ENCODE data around the gene NR6A1.

The NR6A1 gene

DNA sequence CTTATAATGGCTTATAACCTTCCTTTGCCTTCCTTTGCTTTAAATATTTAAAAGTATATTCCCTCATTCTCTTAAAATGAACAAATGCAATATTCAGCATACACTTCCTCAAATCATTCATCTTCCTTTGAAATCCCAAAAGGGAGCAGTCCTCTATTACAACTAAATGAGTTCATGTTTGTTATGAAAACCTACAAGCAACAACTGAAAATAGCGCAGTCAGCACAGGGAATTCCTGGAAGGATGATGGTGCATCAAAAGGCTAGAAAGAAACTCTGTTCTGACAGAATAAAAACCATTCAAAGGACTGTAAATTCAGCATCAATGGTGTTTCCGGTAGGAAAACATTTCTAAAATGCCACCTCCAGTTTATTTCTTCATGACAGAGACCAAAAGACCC lies 3.3 kb downstream of the NR6A1 start:
- Histone ChIP-seq H3K27ac (no peak overlapping the region), H3K36me3 (replicated peaks) (no peaks in the 10 kb centered on the region), H3K27me3 (replicated peaks) (peaks cover 23% of the 10 kb centered on the region), H3K4me3 (ENCODE audit: low read depth, low read length) (no peak overlapping the region)
- in situ Hi-C loops (cut with HindIII; ENCODE audit: low pct_ligation_motif_present, low sequenced_read_pairs), result no loop called here
- no peak for DNase-seq
- TF ChIP-seq, protein P1, sequence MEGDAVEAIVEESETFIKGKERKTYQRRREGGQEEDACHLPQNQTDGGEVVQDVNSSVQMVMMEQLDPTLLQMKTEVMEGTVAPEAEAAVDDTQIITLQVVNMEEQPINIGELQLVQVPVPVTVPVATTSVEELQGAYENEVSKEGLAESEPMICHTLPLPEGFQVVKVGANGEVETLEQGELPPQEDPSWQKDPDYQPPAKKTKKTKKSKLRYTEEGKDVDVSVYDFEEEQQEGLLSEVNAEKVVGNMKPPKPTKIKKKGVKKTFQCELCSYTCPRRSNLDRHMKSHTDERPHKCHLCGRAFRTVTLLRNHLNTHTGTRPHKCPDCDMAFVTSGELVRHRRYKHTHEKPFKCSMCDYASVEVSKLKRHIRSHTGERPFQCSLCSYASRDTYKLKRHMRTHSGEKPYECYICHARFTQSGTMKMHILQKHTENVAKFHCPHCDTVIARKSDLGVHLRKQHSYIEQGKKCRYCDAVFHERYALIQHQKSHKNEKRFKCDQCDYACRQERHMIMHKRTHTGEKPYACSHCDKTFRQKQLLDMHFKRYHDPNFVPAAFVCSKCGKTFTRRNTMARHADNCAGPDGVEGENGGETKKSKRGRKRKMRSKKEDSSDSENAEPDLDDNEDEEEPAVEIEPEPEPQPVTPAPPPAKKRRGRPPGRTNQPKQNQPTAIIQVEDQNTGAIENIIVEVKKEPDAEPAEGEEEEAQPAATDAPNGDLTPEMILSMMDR (IDR thresholded peaks at IDR 0.05; ENCODE audit: low read depth, low read length, missing control alignments), result no peak

GRCh38 chr9:124766815-124767554 lies 4.1 kb downstream of the NR6A1 start:
- TF ChIP-seq, protein P1 (IDR thresholded peaks at IDR 0.05; ENCODE audit: low read depth, low read length, missing control alignments), result peak; percentile 19
- H3K36me3 ChIP-seq (replicated peaks), result no peaks in the 10 kb centered on the region
- H3K4me3 ChIP-seq (ENCODE audit: low read depth, low read length), result no peak overlapping the region
- in situ Hi-C loops (cut with HindIII; ENCODE audit: low pct_ligation_motif_present, low sequenced_read_pairs), result no loop called here
- peaks cover 23% of the 10 kb centered on the region for H3K27me3 ChIP-seq (replicated peaks)
- no peak overlapping the region for H3K27ac ChIP-seq
- DNase-seq, result no peak

DNA sequence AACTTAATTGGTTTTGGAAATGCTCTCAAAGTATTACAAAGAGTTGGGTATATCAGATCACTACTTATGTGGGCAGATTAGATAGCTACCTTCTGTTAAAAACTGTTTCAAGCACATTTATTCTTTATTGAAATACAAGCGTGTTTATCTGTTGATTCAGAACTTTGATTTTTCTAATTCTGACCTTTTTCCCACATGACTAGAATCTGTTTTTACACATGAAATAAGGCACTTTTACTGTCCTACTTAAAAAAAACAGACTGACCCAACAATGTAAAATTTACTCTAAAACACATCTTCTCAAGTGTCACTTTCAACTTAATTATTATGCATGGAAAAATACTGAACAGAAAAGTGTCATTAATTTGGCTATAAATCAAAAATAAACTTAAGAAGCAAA lies 4.8 kb downstream of the NR6A1 start:
- in situ Hi-C loops (cut with HindIII; ENCODE audit: low pct_ligation_motif_present, low sequenced_read_pairs), result no loop called here
- TF ChIP-seq, protein P1 (IDR thresholded peaks at IDR 0.05; ENCODE audit: low read depth, low read length, missing control alignments), result no peak
- Histone ChIP-seq H3K27ac (no peak overlapping the region), H3K36me3 (replicated peaks) (no peaks in the 10 kb centered on the region), H3K27me3 (replicated peaks) (peaks cover 25% of the 10 kb centered on the region), H3K4me3 (ENCODE audit: low read depth, low read length) (no peak overlapping the region)
- no peak for DNase-seq

GRCh38 chr9:124765439-124765835 lies 5.7 kb downstream of the NR6A1 start:
- TF ChIP-seq, protein P1 (IDR thresholded peaks at IDR 0.05; ENCODE audit: low read depth, low read length, missing control alignments), result no peak
- in situ Hi-C loops (cut with HindIII; ENCODE audit: low pct_ligation_motif_present, low sequenced_read_pairs), result no loop called here
- no peaks in the 10 kb centered on the region for H3K36me3 ChIP-seq (replicated peaks)
- H3K4me3 ChIP-seq (ENCODE audit: low read depth, low read length), result no peak overlapping the region
- H3K27ac ChIP-seq, result no peak overlapping the region
- peaks cover 25% of the 10 kb centered on the region for H3K27me3 ChIP-seq (replicated peaks)
- no peak for DNase-seq

- no peak overlapping the region for H3K4me3 ChIP-seq (ENCODE audit: low read depth, low read length)
- peaks cover 21% of the 10 kb centered on the region for H3K27me3 ChIP-seq (replicated peaks)
- H3K36me3 ChIP-seq (replicated peaks), result no peaks in the 10 kb centered on the region
- TF ChIP-seq, protein P1 (IDR thresholded peaks at IDR 0.05; ENCODE audit: low read depth, low read length, missing control alignments), result peak; percentile 36
- in situ Hi-C loops (cut with HindIII; ENCODE audit: low pct_ligation_motif_present, low sequenced_read_pairs), result no loop called here
- DNase-seq, result no peak
- no peak overlapping the region for H3K27ac ChIP-seq
Observed at GRCh38 chr9:124764774-124765438, 6.2 kb downstream of the NR6A1 start.
